DMS53 treated with DMSO at 0.1 percent for 48 hours (cell line): ENCODE data around the gene NMRK2.
"Not testable (repeated sequence)": the region's sequence is repeated elsewhere in the genome, so short reads cannot be mapped to it uniquely, and the experiment has no call there.

Source experiments
- DNase-seq: peaks from one replicate; lab custom pipeline; 2025; ENCODE audit not compliant: unreplicated experiment; lab: John Stamatoyannopoulos, UW

The NMRK2 gene

GRCh38 chr19:3963458-3964255, 30.8 kb downstream of the NMRK2 start:
- DNase-seq: no peak

- DNase-seq: no peak
Observed at GRCh38 chr19:3964256-3965194, 31.7 kb downstream of the NMRK2 start.

- DNase-seq: peak; percentile 50
Observed at GRCh38 chr19:3966051-3967017, 33.5 kb downstream of the NMRK2 start.

- DNase-seq: not testable (repeated sequence)
Observed at GRCh38 chr19:3967983-3968382, 35.1 kb downstream of the NMRK2 start.

GRCh38 chr19:3968556-3969434, 35.9 kb downstream of the NMRK2 start:
- peak; percentile 83 for DNase-seq

- DNase-seq: no peak
Observed at GRCh38 chr19:3969435-3970312, 36.8 kb downstream of the NMRK2 start.

GRCh38 chr19:3970313-3970807, 37.5 kb downstream of the NMRK2 start:
- no peak for DNase-seq

GRCh38 chr19:3970808-3971598, 38.1 kb downstream of the NMRK2 start, which contains the start of gene DAPK3:
TSS of gene DAPK3 (minus strand) at chr19:3971099. CDS start at chr19:3969735, 1,364 bp downstream.
- peak; percentile 90 for DNase-seq

- DNase-seq: no peak
Observed at GRCh38 chr19:3975144-3975543, 42.3 kb downstream of the NMRK2 start.

- DNase-seq: no peak
Observed at GRCh38 chr19:3975637-3976087, 42.8 kb downstream of the NMRK2 start.

GRCh38 chr19:3976495-3977241, 43.8 kb downstream of the NMRK2 start:
- no peak for DNase-seq

- no peak for DNase-seq
Observed at GRCh38 chr19:3977242-3978143, 44.6 kb downstream of the NMRK2 start.

GRCh38 chr19:3978145-3978544, 45.3 kb downstream of the NMRK2 start:
- no peak for DNase-seq

- DNase-seq: no peak
Observed at GRCh38 chr19:3979289-3979673, 46.4 kb downstream of the NMRK2 start.

GRCh38 chr19:3979674-3980352, 46.9 kb downstream of the NMRK2 start:
- DNase-seq: no peak
